ENCODE results near the gene NCBP3.

The NCBP3 gene

DNA sequence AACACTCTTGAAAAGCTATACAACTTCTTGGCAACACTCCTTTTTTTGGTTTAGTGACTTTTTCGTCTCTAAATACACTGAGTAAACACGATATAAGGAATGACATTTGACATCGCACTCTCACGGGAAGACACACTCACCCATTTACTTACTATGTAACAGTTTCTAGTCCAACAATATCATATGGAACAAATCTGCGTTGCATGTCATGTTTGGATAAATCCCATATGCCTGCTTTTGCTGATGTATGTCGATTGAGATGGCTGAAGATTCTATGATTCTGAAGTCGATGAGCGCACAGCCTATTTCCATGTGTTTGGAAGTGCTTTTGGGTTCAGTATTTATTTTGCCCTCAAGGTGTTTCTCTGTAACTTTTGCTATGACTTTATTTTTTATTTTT is 63.3 kb downstream of the NCBP3 start:
- no peak for DNase-seq

DNA sequence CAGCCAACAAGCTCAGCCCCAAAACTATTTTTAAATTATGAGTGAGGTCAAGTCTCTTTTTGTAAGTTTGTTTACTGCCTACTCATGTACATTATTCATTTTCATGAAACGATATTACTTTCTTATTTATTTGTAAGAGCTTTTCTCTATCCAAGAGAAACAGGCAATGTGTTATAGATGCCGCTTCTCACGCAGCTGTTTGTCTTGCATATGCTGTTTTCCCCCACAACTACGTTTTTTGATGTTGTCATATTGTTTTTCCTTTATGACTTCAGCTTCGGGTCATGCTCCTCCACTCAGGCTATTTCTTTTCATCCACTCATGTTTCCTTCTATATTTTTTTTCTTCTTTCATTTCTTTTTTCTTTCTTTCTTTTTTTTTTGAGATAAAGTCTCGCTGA is 65.1 kb downstream of the NCBP3 start:
- no peak for DNase-seq

DNA sequence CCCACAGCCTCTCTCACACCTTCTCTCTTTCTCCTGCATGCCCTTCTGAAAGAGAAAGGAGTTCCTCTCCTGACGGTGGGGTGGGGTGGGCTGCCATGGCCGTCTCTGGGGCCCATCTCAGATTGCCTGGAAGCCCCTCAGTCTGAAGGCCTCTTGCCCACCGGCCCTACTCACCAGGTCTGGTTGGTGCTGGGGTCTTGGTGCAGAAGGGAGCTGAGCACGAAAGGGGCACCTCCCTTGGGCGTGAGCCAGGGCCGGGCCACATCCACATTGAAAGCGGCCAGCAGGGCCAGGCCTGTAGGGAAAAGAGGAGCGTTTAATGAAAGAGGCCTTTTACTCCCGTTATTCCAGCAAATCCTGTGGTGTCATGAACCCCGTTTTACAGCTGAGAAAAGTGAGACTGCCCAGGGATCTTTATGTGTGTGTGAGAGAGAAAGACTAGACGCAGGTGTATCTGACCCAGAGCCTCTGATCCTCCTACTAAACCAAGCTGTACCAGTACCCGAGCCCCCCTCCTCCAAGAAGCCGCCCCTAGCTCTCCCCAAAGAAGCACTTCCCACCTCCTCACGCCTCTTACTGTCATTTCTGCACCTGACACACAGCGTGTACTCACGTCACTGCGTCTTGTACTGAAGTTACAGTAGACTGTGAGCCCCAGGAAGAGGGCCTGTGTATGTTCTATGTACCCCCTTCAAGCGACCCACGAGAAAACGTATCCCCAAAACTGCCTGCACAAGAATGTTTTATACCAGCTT is 68.5 kb downstream of the NCBP3 start:
- no peak for DNase-seq

DNA sequence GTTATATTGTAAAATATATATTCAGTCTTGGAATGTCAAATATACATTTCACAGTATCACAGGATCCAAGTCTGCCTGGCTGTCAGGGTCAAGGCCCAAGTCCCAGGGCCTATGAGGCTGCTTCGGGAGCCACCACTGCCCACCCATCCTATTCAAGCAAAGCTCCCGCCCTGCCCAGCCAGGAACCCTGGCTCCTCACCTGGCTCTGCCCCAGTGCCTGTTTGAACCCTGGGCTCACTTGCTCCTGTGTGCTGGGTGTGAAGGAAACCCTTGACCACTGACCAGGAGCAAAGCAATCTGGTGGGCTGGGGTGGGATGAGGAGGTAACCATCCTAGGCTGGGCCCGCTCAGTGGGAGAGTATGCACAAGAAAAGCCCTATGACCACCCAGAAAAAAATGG is 72.1 kb downstream of the NCBP3 start:
- DNase-seq, result no peak

DNA sequence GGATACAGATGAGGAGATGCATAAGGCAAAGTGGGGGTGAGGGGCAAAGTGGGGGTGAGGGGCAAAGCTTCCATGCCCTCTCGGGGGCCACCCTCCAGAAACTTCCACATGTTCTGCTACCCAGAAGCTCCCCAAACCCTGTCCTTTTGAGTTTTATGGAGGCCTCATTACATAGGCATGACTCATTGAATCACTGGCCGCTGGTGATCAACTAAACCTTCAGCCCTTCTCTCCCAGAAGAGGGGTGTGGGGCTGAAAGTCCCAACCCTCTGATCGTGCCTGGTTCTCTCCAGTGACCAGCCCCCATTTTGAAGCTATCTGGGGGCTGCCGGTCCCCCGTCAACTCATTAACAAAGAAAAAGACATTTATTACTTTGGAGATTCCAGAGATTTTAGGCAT is 72.5 kb downstream of the NCBP3 start:
- no peak for DNase-seq

DNA sequence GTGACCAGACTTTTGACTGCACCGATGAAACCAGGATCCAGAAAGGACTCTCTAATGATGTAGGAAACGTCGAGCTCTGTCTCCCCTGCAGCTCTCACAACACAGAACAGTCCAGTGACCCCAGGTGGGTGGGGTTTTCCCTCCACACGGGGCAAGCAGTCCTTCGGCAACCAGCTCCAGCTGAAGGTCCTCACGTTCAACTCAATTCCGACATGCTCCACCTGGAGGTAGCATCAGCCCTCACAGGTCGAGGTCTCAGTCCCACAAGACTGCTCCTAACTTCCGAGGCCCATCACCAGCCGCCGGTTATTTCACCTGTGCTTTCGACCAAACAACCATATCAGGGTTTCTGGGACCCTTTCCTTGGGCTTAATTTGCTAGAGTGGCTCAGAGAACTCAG is 73.3 kb downstream of the NCBP3 start:
- no peak for DNase-seq

DNA sequence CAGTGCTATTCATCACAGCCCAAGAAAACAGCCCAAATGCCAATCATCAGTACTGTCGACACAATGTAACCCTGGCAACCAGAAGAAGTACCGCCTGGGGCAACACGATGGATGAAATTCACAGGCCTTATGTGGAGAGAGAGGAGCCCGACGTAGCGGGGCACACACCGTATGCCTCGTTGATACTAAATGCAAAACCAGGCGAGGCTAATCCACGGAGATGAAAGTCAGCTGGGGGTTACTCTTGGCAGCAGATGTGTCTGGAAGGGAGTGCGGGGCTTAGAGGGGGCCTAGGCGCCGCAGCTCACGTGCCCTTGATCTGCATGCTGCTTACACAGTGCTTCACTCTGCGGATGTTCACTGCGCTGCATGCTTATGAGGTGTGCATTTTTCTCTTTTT is 74.9 kb downstream of the NCBP3 start:
- peak in 1 of 2 donors; percentile 27 for DNase-seq

DNA sequence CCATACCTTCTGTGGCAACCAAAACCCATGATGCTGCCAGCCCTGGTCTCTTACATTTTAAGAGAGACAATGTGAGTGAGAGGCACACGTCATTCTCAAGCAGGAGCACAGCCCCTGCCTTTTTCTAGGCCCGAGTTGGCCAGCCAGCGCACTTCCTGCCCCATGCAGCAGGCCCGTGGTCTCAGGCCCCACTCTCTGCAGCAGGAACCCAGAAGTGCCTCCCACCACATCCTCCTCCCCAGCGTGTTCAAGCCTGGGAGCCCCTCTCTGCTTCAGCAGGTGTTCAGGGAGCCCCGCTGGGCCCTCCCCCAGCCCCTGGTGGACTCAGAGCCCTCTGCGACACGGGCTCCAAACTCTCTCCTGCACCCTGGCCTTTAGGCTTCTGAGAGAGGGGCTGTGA is 75.6 kb downstream of the NCBP3 start:
- peak; percentile 40 to 64 for DNase-seq

DNA sequence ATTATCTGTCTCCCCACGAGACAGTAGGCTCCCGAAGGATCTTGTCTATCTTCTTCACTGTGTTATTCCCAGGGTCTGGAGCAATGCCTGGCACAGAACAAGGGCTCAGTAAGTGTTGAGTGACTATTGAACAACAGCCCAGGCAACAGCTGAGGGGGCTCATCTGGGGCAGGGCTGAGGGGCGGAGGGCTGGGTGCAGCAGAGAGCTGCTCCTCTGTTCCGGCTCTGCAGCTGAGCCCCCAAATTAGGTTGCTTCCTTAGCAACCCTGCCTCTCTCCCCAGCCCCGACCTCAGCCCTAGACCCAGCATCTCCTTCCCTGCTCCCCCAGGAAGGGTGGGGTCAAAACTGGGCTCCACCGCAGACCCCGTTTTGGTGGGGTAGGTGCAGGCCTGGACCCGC is 77.3 kb downstream of the NCBP3 start:
- no peak for DNase-seq

DNA sequence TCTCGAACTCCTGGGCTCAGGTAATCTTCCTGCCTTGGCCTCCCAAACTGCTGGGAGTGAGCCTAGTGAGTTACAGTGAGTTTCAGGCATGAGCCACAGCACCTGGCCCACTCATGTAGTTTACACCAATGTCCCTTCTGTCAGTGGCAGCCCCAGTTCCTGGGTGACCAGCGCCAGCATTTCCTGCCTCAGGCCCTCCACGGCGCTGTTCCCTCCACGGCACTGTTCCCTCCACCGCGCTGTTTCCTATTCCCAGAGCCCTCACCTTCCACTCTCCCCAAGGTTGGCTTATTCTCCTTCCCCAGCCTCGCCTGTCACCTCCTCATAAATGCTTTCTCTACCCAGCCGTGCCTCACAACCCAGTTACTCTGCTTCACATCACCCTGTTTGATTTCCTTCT is 77.7 kb downstream of the NCBP3 start:
- no peak for DNase-seq

DNA sequence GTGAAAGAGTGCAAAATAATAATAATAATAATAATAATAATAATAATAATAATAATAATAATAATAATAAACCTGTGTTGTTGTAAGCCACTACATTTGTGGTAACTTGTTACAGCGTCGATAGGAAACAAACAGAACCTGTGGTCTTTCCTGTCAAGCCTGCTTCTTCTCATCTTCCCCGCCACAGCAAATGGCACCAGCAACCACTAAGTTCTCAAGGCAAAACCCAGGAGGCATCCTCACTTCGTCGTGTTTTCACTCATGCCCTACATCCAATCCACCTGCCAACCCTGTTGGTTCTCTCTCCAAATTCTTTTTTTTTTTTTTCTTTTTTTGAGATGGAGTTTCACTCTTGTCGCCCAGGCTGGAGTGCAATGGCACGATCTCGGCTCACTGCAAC is 79.3 kb downstream of the NCBP3 start:
- DNase-seq, result peak in 1 of 2 donors; percentile 17

DNA sequence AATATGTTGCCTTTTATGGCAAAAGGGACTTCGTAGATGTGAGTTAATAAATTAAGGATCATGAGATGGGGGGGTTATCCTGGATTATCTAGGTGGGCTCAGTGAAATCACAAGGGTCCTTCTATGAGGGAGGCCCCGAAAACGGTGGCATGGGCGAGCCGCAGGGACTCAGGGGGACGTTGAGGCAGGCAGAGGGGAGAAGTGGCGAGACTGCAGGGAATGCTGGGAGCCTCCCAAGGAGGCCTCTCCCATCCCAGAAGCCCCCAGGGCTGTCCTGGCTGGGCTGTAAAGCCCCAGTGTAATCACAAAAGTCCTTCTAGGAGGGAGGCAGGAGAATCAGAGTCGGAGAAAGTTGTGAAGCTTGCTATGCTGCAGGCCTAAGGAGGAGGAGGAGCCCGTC is 80.1 kb downstream of the NCBP3 start:
- DNase-seq, result no peak

DNA sequence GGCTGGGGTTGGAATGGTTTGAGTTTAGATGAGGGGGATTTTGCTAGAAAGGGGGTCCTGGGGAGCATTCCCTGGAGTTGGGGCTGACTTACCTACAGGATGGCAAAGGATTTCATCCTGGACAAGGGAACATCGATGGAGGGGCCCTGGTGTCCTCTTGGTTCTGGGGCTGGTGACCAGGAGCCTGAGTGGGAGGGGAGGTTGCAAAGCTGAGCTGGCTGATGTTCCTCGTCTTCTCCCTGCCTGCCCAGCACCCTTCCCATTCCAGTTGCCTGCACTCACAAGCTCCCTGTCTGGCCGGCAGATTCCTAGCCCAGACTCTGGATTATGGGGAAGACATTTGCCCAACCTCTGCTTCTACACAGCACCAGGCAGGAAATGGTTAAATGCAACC is 82.3 kb downstream of the NCBP3 start:
- DNase-seq, result no peak

DNA sequence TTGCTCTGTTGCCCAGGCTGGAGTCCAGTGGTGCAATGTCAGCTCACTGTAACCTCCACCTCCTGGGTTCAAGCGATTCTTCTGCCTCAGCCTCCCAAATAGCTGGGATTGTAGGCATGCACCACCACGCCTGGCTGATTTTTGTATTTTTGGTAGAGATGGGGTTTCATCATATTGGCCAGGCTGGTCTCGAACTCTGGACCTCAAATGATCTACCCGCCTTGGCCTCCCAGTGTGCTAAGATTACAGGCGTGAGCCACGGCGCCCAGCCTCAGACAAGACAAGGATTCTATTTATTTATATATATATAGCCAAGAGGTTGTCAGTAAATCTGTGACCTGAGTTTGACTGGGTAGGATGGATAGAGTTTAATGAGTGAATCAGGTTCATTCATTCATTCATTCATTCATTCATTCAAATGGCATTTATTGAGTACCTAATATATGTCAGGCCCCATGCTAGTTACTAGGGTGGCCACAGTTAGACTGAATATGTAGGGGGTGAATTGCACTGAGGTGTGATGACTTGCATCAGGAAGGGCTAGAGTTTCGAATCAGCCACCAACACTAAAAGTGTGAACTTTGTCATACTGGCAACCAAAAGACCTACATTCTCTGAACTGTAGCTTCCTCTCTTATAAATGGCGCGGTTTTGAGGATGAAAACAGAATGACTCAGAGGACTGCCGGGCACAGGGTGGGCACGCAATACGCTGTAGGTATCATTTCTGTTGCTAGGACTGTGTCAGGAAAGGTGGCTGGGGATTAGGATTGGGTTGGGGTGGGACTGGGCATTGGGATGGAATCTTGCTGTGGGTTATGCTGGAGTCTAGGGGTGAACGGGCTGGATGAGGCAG is 82.9 kb downstream of the NCBP3 start:
- peak; percentile 44 to 55 for DNase-seq

DNA sequence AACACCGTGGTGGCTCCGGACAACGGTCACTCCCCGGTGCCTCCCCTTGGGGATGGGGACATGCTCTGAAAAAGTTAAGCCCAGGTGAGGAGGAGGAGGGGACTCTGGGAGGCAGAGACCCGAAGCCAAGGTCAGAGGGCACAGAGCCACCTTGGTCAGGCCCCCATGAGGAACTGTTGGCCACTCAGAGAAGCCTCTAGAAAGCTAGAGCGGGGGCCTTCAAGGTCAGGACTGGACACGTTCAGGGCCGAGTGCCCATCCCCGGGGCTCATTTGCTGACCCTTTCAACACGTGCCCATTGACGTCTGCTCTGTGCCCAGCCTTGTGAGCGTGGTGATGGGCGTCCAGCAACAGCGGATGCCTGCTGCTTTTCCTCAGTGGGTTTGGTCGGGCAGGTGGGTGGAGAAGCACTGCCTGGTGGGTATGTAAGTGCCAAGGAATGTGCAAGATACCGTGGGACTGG is 84.1 kb downstream of the NCBP3 start:
- DNase-seq, result no peak

DNA sequence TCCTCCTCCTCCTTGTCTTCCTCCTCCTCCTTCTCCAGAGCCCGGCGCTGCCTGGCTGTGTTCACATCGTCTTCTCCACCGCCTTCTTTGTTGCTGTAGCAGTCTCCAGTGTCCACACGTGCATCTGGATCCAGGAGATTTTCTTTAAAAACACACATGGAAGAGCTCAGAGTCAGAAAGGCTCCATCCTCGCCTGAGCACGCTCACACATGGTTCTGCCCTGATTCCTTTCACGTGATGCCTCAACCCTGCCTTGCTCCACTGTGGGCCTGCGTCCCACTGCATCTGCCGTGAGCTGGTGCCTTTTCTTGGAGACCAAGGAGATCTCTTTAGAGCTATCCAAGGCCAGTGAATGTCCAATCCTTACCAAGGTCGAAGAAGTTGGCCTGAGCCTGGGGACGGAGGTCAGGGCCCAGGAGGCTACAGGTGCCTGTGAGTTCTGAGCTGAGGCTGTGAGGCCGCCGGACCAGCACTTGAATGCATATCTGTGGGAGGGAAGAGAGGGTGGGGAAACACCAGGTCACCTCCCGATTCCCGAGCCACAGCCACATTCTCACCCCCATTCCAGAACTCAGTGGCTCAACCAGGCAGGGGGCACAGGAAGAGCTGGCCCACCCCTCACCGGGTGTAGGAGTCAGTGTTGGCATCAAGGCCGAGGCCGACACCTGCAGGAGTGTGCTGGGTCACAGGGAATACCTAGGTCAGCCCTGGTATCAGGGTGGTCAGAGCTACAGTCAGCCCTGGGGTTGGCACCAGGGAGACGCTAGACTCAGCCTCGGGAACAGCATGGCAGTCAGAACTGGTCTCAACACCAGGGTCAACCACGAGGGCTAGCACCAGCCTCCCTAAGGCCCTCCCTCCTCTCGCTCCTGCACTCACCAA is 84.8 kb downstream of the NCBP3 start:
- no peak for DNase-seq

DNA sequence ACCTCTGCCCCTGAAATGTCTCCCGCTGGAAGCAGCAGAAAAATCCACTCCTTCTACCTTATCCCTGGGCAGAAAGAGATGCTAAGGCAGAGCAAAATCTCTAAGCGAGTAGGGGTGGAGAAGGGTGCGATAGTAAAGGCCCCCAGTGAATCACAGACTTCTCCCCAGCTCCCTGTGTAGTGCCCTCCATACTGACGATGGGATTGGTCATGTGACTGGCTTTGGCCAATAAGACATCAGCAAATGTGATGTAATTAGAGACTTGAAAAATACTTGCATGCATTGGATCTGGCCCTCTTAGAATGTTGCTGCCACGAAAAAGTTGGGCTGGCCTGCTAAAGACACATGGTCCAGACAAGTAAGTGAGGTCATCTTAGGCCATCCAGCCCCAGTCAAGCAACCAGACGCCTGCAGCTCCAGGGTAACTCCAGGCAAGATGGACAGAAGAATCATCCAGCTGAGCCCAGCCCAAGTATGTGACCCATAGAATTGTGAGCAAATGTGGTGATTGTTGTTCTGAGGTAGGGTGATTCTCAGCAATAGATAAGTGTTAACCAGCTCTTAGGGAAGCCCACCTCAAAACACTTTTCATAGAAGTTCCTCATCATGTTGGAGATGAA is 86.3 kb downstream of the NCBP3 start:
- DNase-seq, result no peak

DNA sequence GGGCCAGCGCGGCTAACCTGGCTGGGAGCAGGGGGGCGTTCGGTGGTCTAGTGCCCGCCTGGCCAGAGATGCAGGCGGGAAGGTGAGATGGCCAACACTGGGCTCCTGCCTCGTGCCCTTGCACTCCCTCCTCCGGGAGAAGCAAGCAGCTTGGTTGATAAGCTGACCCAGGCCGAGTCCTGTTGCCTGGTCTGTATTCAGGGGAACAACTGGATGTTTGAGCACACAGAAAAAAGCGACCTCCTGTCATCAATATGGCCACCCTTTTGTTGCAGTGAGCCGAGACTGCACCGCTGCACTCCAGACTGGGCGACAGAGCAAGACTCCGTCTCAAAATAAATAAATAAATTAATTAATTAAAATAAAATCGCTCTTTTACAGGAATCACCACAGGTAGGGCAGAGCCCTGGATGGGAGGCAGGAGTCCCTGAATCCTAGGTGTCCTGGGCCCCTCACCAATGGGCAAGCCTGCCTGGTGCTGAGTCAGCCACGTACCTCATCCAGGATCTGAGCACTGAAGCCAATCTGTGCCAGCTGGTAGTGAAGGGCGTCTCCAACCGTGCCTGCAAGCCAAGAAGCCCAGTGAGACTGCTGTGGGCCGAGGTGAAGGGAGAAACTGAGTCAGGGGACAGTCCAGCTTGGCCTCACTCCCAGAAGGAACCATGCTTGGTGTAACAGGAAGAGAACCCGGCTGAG is 90.6 kb downstream of the NCBP3 start:
- no peak for DNase-seq

DNA sequence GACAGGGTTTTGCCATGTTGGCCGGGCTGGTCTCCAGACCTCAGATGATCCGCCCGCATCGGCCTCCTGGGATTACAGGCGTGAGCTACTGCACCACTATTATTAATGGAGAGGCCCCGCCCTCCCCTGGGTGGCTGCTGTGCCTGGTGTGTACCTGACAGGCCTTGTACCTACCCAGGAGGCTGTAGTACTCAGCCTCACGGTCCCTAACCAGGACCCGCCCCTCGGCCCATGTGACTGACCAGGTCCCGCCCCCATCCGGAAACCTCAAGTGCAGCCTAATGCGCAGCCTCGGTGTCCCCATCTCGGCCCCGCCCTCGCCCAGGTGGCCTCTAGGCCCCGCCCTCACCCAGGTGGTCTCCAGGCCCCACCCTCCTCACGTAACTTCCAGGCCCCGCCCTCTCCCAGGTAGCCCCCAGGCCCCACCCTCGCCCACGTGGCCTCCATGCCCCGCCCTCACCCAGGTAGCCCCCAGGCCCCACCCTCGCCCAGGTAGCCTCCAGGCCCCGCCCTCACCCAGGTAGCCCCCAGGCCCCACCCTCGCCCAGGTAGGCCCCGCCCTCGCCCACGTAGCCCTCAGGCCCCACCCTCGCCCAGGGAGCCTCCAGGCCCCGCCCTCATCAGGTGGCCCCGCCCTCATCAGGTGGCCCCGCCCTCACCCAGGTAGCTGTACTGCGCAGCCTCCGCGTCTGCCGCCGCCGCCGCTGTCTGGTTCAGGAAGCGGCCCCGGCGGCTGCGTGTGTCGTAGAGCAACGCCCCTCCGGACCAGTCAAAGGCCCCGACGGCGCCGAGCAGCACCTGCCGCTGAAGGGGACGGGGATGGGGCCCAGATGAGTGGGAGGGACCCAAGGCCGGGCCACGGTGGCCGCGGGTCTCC is 91.3 kb downstream of the NCBP3 start:
- DNase-seq, result peak; percentile 85 to 88

DNA sequence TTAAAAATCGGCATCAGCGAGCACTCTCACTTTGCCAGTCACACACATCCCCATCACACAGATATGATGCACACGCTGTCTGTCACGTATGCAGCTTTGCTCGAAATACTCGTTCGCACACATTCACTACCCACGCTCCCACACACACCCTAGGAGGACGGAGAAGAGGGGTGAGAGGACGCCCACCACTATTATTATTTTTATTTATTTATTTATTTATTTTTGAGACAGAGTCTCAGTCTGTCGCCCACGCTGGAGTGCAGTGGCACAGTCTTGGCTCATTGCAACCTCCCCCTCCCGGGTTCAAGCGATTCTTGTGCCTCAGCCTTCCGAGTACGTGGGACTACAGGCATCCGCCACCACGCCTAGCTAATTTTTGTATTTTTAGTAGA is 92.0 kb downstream of the NCBP3 start:
- no peak for DNase-seq

DNA sequence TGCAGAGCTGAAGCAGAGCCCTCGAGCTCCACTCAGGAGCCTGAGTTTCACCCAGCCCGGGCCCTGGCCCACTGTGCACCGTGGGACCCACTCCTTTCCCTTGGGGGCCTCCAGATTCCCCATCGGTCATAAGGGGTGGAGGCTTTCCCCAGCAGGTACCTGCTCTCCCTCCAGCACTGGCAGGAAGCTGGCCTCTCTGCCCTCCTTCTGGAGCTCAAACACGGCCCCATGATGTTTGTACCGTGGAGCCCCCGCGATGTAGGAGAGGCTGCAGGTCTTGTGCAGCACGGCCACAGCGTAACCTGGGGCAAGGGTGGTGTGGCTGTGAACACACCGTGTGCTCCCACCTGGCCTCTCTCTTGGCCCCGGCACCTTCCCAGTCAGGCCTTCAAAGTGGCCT is 92.4 kb downstream of the NCBP3 start:
- DNase-seq, result no peak

Measured in CD4-positive, alpha-beta T cell treated with Interleukin-1 beta for 1 hour (primary cell).